HCT116 (cell line): ENCODE data around the gene ARCN1.

ENCODE experiments used
- ATF3 ChIP-seq: IDR thresholded peaks from 2 replicates; pipeline ENCODE4 v1.6.1; 2012
- CEBPB ChIP-seq: IDR thresholded peaks from 2 replicates; pipeline ENCODE4 v1.6.1; 2012; ENCODE audit warnings: low read depth
- EGR1 ChIP-seq: IDR thresholded peaks from 2 replicates; pipeline ENCODE4 v1.6.1; 2012; ENCODE audit warnings: low read depth
- EZH2 ChIP-seq: fragments of 200-600 bp; sonication (generic); IDR thresholded peaks from 2 replicates; pipeline ENCODE4 v1.6.1; 2017; ENCODE audit warnings: antibody characterized with exemption, mixed run types
- JUND ChIP-seq: IDR thresholded peaks from 2 replicates; pipeline ENCODE4 v1.6.1; 2012
- MAX ChIP-seq: IDR thresholded peaks from 2 replicates; pipeline ENCODE4 v1.6.1; 2012
- POLR2A ChIP-seq: IDR thresholded peaks from 2 replicates; pipeline ENCODE4 v1.7.0; 2011; ENCODE audit warnings: borderline replicate concordance; ENCODE audit not compliant: insufficient read depth, insufficient read length; ENCODE audit errors: extremely low read depth
- POLR2AphosphoS5 ChIP-seq: IDR thresholded peaks from 2 replicates; pipeline ENCODE4 v1.6.1; 2011; ENCODE audit warnings: mild to moderate bottlenecking, low read depth, low read length, moderate library complexity
- SIN3A ChIP-seq: IDR thresholded peaks from 2 replicates; pipeline ENCODE4 v1.6.1; 2012; ENCODE audit warnings: low read depth
- YY1 ChIP-seq: IDR thresholded peaks from 2 replicates; pipeline ENCODE4 v1.6.1; 2011; ENCODE audit warnings: low read length, low read depth, moderate library complexity, mild to moderate bottlenecking; ENCODE audit not compliant: insufficient replicate concordance; ENCODE audit errors: extremely low read depth
- ZNF274 ChIP-seq: fragments of 200-500 bp; sonication (Bioruptor generic); IDR thresholded peaks from 2 replicates; pipeline ENCODE4 v1.6.1; 2014; ENCODE audit warnings: mild to moderate bottlenecking, low read depth, low read length, inconsistent platforms
- TF ChIP-seq, protein P1 (sequence below), 3 experiments: fragments of 200-600 bp in 1 of 3; sonication (generic) in 1 of 3; IDR thresholded peaks in 2 of 3; conservative IDR thresholded peaks in 1 of 3; 2 replicates each; pipeline ENCODE4 v1.5.1; 2012 to 2017; ENCODE audit warnings: low read depth in 2 of 3, low read length in 2 of 3, antibody characterized with exemption in 1 of 3, borderline replicate concordance in 1 of 3, control low read depth in 1 of 3, mild to moderate bottlenecking in 1 of 3, mixed read lengths in 1 of 3, mixed run types in 1 of 3, moderate library complexity in 1 of 3; ENCODE audit not compliant: insufficient read depth in 1 of 3

DNA sequence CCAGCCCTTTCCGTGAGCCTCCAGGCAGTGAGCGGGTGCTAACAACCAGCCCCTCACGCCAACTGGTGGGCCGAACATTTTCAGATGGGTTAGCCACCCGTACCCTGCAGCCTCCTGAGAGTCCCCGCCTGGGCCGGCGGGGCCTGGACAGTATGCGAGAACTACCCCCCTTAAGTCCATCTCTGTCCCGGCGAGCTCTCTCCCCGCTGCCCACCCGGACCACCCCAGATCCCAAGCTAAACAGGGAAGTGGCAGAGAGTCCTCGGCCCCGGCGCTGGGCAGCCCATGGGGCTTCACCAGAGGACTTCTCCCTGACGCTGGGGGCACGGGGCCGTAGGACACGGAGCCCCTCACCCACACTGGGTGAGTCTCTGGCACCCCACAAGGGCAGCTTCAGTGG, 55.8 kb downstream of the ARCN1 start:
- TF ChIP-seq, protein P1, sequence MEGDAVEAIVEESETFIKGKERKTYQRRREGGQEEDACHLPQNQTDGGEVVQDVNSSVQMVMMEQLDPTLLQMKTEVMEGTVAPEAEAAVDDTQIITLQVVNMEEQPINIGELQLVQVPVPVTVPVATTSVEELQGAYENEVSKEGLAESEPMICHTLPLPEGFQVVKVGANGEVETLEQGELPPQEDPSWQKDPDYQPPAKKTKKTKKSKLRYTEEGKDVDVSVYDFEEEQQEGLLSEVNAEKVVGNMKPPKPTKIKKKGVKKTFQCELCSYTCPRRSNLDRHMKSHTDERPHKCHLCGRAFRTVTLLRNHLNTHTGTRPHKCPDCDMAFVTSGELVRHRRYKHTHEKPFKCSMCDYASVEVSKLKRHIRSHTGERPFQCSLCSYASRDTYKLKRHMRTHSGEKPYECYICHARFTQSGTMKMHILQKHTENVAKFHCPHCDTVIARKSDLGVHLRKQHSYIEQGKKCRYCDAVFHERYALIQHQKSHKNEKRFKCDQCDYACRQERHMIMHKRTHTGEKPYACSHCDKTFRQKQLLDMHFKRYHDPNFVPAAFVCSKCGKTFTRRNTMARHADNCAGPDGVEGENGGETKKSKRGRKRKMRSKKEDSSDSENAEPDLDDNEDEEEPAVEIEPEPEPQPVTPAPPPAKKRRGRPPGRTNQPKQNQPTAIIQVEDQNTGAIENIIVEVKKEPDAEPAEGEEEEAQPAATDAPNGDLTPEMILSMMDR (IDR thresholded peaks at IDR 0.05 in 2 of 3, conservative IDR thresholded peaks at IDR 0.05 in 1 of 3; ENCODE audit: borderline replicate concordance in 1 of 3, insufficient read depth in 1 of 3, low read depth in 2 of 3, low read length in 2 of 3): no peak
- TF ChIP-seq SIN3A (no peak), POLR2A (no peak), EGR1 (no peak), JUND (no peak), CEBPB (no peak), ATF3 (no peak), POLR2AphosphoS5 (no peak), EZH2 (no peak), YY1 (no peak), MAX (no peak), ZNF274 (no peak)
